ENCODE results near the gene COG6. TPM values are rescaled to one million over a fixed set of nuclear protein-coding genes. Genes with fewer than 3 reads are reported as not detected.

COG6 gene
- total RNA-seq, 1 donor from 2014 or later = 21.4 TPM

DNA sequence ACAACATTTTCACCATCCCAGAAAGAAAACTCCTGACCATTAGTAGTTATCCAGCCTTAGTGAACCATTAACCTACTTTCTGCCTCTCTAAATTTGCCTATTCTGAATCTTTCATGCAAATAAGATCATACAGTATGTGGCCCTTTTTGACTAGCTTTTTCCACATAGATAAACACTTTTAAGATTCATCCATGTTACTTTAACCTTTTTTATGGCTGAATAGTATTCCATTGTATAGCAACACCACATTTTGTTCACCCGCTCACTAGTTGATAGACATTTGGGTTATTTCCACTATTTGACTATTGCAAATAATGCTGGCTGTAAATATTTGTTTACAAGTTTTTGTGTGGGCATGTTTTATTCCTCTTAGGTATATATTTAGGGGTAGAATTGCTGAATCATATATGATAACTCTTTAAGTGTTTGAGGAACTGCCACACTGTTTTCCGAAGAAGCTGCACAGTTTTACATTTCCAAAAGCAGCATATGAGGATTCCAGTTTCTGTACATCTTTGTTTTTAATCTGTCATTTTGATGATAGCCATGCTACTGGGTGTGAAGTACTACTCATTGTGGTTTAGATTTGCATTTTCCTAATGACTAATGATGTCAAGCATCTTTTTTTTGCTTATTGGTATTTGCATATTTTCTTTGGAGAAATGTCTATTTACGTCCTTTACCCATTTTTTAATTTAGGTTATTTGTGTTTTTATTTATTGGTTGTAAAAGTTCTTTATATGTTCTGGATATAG lies 17.1 kb downstream of the COG6 start:
- DNase-seq (ENCODE audit: missing footprints) (no peak), ATAC-seq (no peak)
- intact Hi-C loops (cut with DNase I) = no loop called here

DNA sequence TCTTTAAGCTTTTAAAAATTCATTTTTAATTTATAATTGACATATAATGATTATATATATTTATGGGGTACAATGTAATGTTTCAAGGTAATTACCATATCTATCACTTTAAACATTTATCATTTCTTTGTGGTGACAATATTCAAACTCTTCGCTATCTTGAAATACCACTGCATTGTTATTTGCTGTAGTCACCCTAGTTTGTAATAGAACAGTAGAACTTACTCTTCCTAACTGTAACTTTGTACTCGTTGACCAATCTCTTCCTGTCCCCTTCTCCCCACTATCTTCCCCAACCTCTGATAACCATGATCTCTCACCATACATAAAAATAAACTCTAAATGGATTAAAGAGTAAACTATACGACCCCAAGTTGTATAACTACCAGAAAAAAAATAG lies 20.4 kb downstream of the COG6 start:
- no peak for DNase-seq (ENCODE audit: missing footprints)
- no peak for ATAC-seq
- intact Hi-C loops (cut with DNase I) = loop anchor here (5.0 kb wide), 1 partner anchor 624 kb away; no protein-coding TSS in a partner anchor

- DNase-seq (ENCODE audit: missing footprints) (no peak), ATAC-seq (no peak)
- intact Hi-C loops (cut with DNase I) = loop anchor here (5.0 kb wide), 1 partner anchor 624 kb away; no protein-coding TSS in a partner anchor
Measured at GRCh38 chr13:39676315-39676876, 20.9 kb downstream of the COG6 start.

DNA sequence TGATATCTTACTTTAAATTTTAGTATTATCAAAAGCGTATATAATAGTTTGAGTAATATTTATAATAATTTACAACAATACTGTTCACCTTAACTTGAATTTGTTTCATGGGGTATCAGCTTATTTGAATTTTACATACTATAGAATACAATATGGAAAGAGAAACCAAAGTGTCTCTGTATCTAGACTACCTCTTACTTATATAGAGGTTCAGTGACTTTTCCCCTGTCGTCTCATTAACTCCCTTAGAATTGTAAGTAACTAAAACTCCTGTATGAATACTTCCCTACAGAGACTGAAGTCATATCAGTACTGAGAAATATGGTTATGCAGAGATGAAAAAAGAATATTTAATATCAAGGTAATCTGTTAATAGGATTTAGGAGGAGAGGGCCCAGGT lies 26.8 kb downstream of the COG6 start:
- intact Hi-C loops (cut with DNase I) = loop anchor here (10.0 kb wide), 1 partner anchor 1002 kb away; no protein-coding TSS in a partner anchor
- no peak for DNase-seq (ENCODE audit: missing footprints)
- ATAC-seq = no peak

- DNase-seq (ENCODE audit: missing footprints) (no peak), ATAC-seq (no peak)
- intact Hi-C loops (cut with DNase I) = loop anchor here (10.0 kb wide), 1 partner anchor 1002 kb away; no protein-coding TSS in a partner anchor
Measured at GRCh38 chr13:39682788-39683187, 27.3 kb downstream of the COG6 start.

DNA sequence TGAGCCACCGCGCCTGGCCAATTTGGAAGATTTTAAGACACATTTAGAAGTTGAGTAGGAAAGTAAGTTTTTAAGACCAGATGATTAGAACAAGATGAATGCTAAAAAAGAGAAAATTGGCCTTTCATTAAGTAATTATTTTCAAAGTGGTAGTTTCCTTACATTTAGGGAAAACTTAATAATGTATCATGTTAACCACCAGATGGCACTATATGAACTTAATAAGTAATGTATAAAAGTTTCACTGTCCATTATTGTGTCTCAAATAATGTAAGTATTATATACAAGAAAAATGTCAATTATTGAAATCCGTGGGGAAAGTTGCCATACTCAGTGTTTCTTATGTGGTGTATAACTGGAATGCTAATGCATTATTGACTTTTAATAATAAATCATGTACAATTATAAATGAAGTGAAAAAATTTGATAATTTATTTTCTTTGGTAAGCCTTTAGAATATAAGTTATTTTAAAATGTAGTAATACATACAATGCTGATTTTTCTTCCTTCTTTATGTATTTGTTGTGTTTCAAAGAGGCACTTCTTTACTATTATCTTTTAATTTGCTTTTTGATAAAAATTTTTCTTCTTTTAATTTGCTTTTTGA lies 29.2 kb downstream of the COG6 start:
- no peak for ATAC-seq
- intact Hi-C loops (cut with DNase I) = loop anchor here (2.0 to 10.0 kb wide), 3 partner anchors 258 to 1092 kb away; no protein-coding TSS in a partner anchor
- no peak for DNase-seq (ENCODE audit: missing footprints)

- no peak for ATAC-seq
- DNase-seq (ENCODE audit: missing footprints) = no peak
- intact Hi-C loops (cut with DNase I) = loop anchor here (2.0 to 10.0 kb wide), 3 partner anchors 257 to 1091 kb away; no protein-coding TSS in a partner anchor
Measured at GRCh38 chr13:39685652-39686051, 30.2 kb downstream of the COG6 start.

GRCh38 chr13:39688278-39688677 lies 32.8 kb downstream of the COG6 start:
- intact Hi-C loops (cut with DNase I) = loop anchor here (5.0 to 10.0 kb wide), 2 partner anchors 254 to 997 kb away; no protein-coding TSS in a partner anchor
- DNase-seq (ENCODE audit: missing footprints) (no peak), ATAC-seq (no peak)

- no peak for DNase-seq (ENCODE audit: missing footprints)
- intact Hi-C loops (cut with DNase I) = loop anchor here (5.0 to 10.0 kb wide), 2 partner anchors 253 to 996 kb away; no protein-coding TSS in a partner anchor
- no peak for ATAC-seq
Measured at GRCh38 chr13:39688699-39689405, 33.4 kb downstream of the COG6 start.

- DNase-seq (ENCODE audit: missing footprints) (no peak), ATAC-seq (no peak)
- intact Hi-C loops (cut with DNase I) = no loop called here
Measured at GRCh38 chr13:39692660-39693438, 37.4 kb downstream of the COG6 start.

DNA sequence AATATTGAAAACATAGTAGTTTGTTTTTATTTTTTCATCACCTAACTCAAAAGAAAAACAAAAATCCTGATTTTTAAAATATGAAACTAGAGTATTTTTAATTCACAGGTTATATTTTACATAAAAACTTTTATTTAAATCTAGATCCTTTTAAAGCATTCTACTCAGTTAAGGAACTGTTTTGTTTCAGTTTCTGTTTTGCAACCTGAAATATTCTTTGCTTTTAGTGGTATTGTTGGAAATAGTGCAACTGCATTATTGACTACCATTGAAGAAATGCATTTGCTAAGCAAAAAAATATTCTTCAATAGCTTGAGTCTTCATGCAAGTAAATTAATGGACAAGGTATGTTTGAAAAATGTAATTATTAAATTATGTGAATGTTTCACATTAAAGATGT lies 43.8 kb downstream of the COG6 start:
- DNase-seq (ENCODE audit: missing footprints) = no peak
- ATAC-seq = no peak
- intact Hi-C loops (cut with DNase I) = no loop called here

GRCh38 chr13:39712626-39713025 lies 57.2 kb downstream of the COG6 start:
- intact Hi-C loops (cut with DNase I) = no loop called here
- no peak for ATAC-seq
- DNase-seq (ENCODE audit: missing footprints) = no peak

GRCh38 chr13:39729156-39729555 lies 73.7 kb downstream of the COG6 start:
- DNase-seq (ENCODE audit: missing footprints) = no peak
- intact Hi-C loops (cut with DNase I) = no loop called here
- no peak for ATAC-seq

DNA sequence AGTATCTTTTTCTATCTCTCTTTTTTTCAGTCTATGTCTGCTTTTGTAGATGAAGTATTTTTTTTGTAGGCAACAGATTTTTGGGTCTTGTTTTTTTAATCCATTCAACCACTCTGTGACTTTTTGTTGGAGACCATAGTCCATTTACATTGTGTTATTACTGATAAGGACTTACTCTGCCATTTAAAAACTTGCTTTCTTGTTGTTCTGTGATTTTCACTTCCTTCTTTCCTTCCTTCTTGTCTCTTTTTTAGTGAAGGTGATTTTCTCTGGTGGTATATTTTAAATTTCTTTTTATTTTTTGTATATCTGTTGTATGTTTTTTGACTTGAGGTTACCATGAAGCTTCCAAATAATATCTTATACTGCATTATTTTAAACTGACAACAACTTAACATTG lies 79.5 kb downstream of the COG6 start:
- ATAC-seq (no peak), DNase-seq (ENCODE audit: missing footprints) (no peak)
- intact Hi-C loops (cut with DNase I) = no loop called here

GRCh38 chr13:39737047-39737446 lies 81.6 kb downstream of the COG6 start:
- no peak for DNase-seq (ENCODE audit: missing footprints)

GRCh38 chr13:39740761-39741160 lies 85.3 kb downstream of the COG6 start:
- DNase-seq (ENCODE audit: missing footprints) (no peak), ATAC-seq (no peak)
- intact Hi-C loops (cut with DNase I) = no loop called here

More at GRCh38 chr13:39737047-39737446, 81.6 kb downstream of the COG6 start:
- ATAC-seq = no peak
- intact Hi-C loops (cut with DNase I) = no loop called here

GRCh38 chr13:39748961-39749360 lies 93.5 kb downstream of the COG6 start:
- ATAC-seq = no peak
- DNase-seq (ENCODE audit: missing footprints) = no peak
- intact Hi-C loops (cut with DNase I) = no loop called here

DNA sequence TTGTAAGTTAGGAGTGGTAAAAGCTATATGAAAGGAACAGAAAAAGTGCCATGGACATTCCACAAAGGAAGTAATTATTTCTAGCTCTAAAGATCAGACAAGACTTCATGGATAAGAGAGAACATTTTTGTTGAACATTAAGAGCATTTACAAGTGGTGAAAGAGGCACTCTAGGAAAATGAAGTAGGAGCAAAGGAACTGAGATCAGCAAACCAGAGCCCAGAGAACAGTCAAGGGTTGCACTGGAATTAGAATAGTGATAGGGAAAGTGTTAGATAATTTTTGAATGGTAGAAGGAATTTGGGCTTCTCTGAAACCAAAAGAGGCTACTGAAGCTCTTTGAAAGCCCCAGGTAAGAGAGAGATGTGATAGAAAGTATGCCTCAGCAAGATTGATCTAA lies 94.1 kb downstream of the COG6 start:
- intact Hi-C loops (cut with DNase I) = no loop called here
- no peak for DNase-seq (ENCODE audit: missing footprints)
- ATAC-seq = no peak

All from Right ventricle myocardium inferior (tissue), 1 donor.